CD4-positive, alpha-beta memory T cell (primary cell): Measurements from ENCODE around the gene FAM186B. TPM values are rescaled to one million over a fixed set of nuclear protein-coding genes. Genes with fewer than 3 reads are reported as not detected.
A peak's percentile ranks its signal among the peaks of the same experiment; 100 is the strongest.

Experiments
- CTCF ChIA-PET: fragments of 350-600 bp; sonication (Branson Sonifier 250); formaldehyde crosslinking; loops from one replicate; lab custom pipeline; 2021; ENCODE audit warnings: inconsistent platforms; ENCODE audit not compliant: partially characterized antibody; lab: Charles Lee
- POLR2A ChIA-PET: fragments of 350-600 bp; sonication (Branson Sonifier 250); formaldehyde crosslinking; loops from one replicate; lab custom pipeline; 2021; ENCODE audit not compliant: partially characterized antibody; lab: Charles Lee
- DNase-seq, 5 donors: peaks; one replicate each; pipeline versions ENCODE4 v3.0.0 to v3.0.0-alpha.2; 2020 to 2022; ENCODE audit warnings: mixed read lengths in 1 of 5
- H3K27ac ChIP-seq: one replicate; pipeline ENCODE4 v1.7.0; 2013; ENCODE audit warnings: low read depth, low read length
- H3K27me3 ChIP-seq: 2 replicates; pipeline ENCODE4 v1.7.0; 2013; ENCODE audit warnings: mild to moderate bottlenecking, low read length, moderate library complexity; ENCODE audit not compliant: insufficient read depth
- H3K36me3 ChIP-seq: 2 replicates; pipeline ENCODE4 v1.7.0; 2013; ENCODE audit warnings: mild to moderate bottlenecking, low read length, moderate library complexity; ENCODE audit not compliant: insufficient read depth
- H3K4me1 ChIP-seq: 2 replicates; pipeline ENCODE4 v1.7.0; 2013; ENCODE audit warnings: mild to moderate bottlenecking, low read length, moderate library complexity; ENCODE audit not compliant: insufficient read depth
- H3K4me3 ChIP-seq, 2 donors: one replicate each; pipeline ENCODE4 v1.7.0; 2013; ENCODE audit warnings: low read length in 2 of 2, mild to moderate bottlenecking in 1 of 2
- H3K9me3 ChIP-seq, 2 donors: one replicate each; pipeline ENCODE4 v1.7.0; 2013; ENCODE audit warnings: low read length in 2 of 2, control low read depth in 1 of 2; ENCODE audit not compliant: control insufficient read depth in 1 of 2
- H3K27ac Mint-ChIP-seq, 7 donors: one replicate each; pipeline ENCODE4 v1.8.0; 2020 to 2021; ENCODE audit warnings: mixed read lengths in 7 of 7, mild to moderate bottlenecking in 6 of 7, inconsistent platforms in 3 of 7, moderate library complexity in 3 of 7
- H3K27me3 Mint-ChIP-seq, 2 donors: one replicate each; pipeline ENCODE4 v1.8.0; 2020 to 2021; ENCODE audit warnings: mixed read lengths in 2 of 2
- H3K36me3 Mint-ChIP-seq, 2 donors: one replicate each; pipeline ENCODE4 v1.8.0; 2020 to 2021; ENCODE audit warnings: mixed read lengths in 2 of 2, inconsistent platforms in 1 of 2, mild to moderate bottlenecking in 1 of 2
- H3K4me1 Mint-ChIP-seq, 4 donors: one replicate each; pipeline ENCODE4 v1.8.0; 2020 to 2021; ENCODE audit warnings: mixed read lengths in 4 of 4, mild to moderate bottlenecking in 1 of 4
- H3K4me3 Mint-ChIP-seq, 8 donors: one replicate each; pipeline ENCODE4 v1.8.0; 2020 to 2021; ENCODE audit warnings: mixed read lengths in 8 of 8, mild to moderate bottlenecking in 7 of 8, moderate library complexity in 6 of 8, inconsistent platforms in 3 of 8
- H3K9me3 Mint-ChIP-seq, 8 donors: one replicate each; pipeline ENCODE4 v1.8.0; 2020 to 2021; ENCODE audit warnings: mixed read lengths in 8 of 8, mild to moderate bottlenecking in 5 of 8, inconsistent platforms in 3 of 8, moderate library complexity in 1 of 8
- intact Hi-C: fragments of 100-400 bp; cut with micrococcal nuclease; formaldehyde crosslinking; loops from one replicate; pipeline ENCODE4 v1.15.1; 2023
- polyA plus RNA-seq, 2 donors: library from polyadenylated mRNA; unstranded; fragments of 300-500 nt; fragmentation: Illumina TruSeq; gene quantifications; one replicate each; pipeline ENCODE4 v1.2.3, GENCODE V29; 2021
- total RNA-seq, 2 experiments: library from RNA; stranded (reverse); gene quantifications; one replicate each; pipeline ENCODE4 v1.2.3, GENCODE V29; 2021

The FAM186B gene
- total and polyA plus RNA-seq, 4 experiments from 2014 or later = 0.12 to 0.22 (median 0.15) TPM; not detected in 1

GRCh38 chr12:49558526-49558925, 46.9 kb downstream of the FAM186B start:
- intact Hi-C loops = no loop called here
- Mint-ChIP-seq H3K27me3 (no peaks in the 10 kb centered on the region), H3K36me3 (peaks cover 39 to 58% of the 10 kb centered on the region in 2 donors), H3K4me1 (peaks cover 4 to 14% (median 6%) of the 10 kb centered on the region in 4 donors), H3K27ac (peak overlapping the region in 1 of 7 donors; percentile 52), H3K4me3 (no peak overlapping the region), H3K9me3 (no peaks in the 10 kb centered on the region)
- DNase-seq = no peak
- Histone ChIP-seq H3K4me3 (no peak overlapping the region), H3K27ac (no peak overlapping the region), H3K9me3 (no peaks in the 10 kb centered on the region), H3K27me3 (no peaks in the 10 kb centered on the region), H3K36me3 (peaks cover 50% of the 10 kb centered on the region), H3K4me1 (no peaks in the 10 kb centered on the region)
- POLR2A ChIA-PET = no interaction called here
- CTCF ChIA-PET = interaction anchor here (1.3 kb wide), 1 partner anchor 219 kb away, joined by 3 read pairs; no protein-coding TSS in a partner anchor

GRCh38 chr12:49557917-49558215, 47.6 kb downstream of the FAM186B start:
- no peak overlapping the region for H3K4me3 ChIP-seq
- H3K4me1 ChIP-seq = no peaks in the 10 kb centered on the region
- Mint-ChIP-seq H3K27ac (no peak overlapping the region), H3K9me3 (no peaks in the 10 kb centered on the region), H3K36me3 (peaks cover 35 to 53% of the 10 kb centered on the region in 2 donors), H3K4me1 (peaks cover 6 to 17% (median 9%) of the 10 kb centered on the region in 4 donors), H3K27me3 (no peaks in the 10 kb centered on the region), H3K4me3 (no peak overlapping the region)
- H3K27me3 ChIP-seq = no peaks in the 10 kb centered on the region
- ChIA-PET CTCF (interaction anchor here (1.3 kb wide), 1 partner anchor 44 kb away, joined by 4 read pairs; no protein-coding TSS in a partner anchor), POLR2A (no interaction called here)
- peaks cover 44% of the 10 kb centered on the region for H3K36me3 ChIP-seq
- H3K9me3 ChIP-seq = no peaks in the 10 kb centered on the region
- no peak for DNase-seq
- no peak overlapping the region for H3K27ac ChIP-seq
- intact Hi-C loops = no loop called here

GRCh38 chr12:49557187-49557916, 48.1 kb downstream of the FAM186B start:
- Histone ChIP-seq H3K4me3 (no peak overlapping the region), H3K27me3 (no peaks in the 10 kb centered on the region), H3K36me3 (peaks cover 38% of the 10 kb centered on the region), H3K9me3 (no peaks in the 10 kb centered on the region), H3K27ac (no peak overlapping the region), H3K4me1 (no peaks in the 10 kb centered on the region)
- Mint-ChIP-seq H3K9me3 (no peaks in the 10 kb centered on the region), H3K4me3 (no peak overlapping the region), H3K27ac (peak overlapping the region in 1 of 7 donors; percentile 18), H3K4me1 (peaks cover 6 to 15% (median 9%) of the 10 kb centered on the region in 4 donors), H3K27me3 (peaks cover 0 to 4% of the 10 kb centered on the region in 2 donors), H3K36me3 (peaks cover 29 to 48% of the 10 kb centered on the region in 2 donors)
- CTCF ChIA-PET = interaction anchor here (1.3 kb wide), 1 partner anchor 43 kb away, joined by 4 read pairs; no protein-coding TSS in a partner anchor
- DNase-seq = no peak
- intact Hi-C loops = no loop called here
- POLR2A ChIA-PET = no interaction called here

- no peaks in the 10 kb centered on the region for H3K4me1 ChIP-seq
- peaks cover 0 to 4% of the 10 kb centered on the region in 2 donors for H3K27me3 Mint-ChIP-seq
- intact Hi-C loops = no loop called here
- no peaks in the 10 kb centered on the region for H3K9me3 Mint-ChIP-seq
- POLR2A ChIA-PET = no interaction called here
- H3K36me3 Mint-ChIP-seq = peaks cover 24 to 41% of the 10 kb centered on the region in 2 donors
- H3K27ac Mint-ChIP-seq = peak overlapping the region in 6 of 7 donors; percentile 12 to 85 (median 62)
- no peak for DNase-seq
- peaks cover 31% of the 10 kb centered on the region for H3K36me3 ChIP-seq
- no peak overlapping the region for H3K27ac ChIP-seq
- no peak overlapping the region for H3K4me3 Mint-ChIP-seq
- H3K27me3 ChIP-seq = no peaks in the 10 kb centered on the region
- CTCF ChIA-PET = interaction anchor here (1.3 kb wide), 1 partner anchor 43 kb away, joined by 4 read pairs; no protein-coding TSS in a partner anchor
- H3K9me3 ChIP-seq = no peaks in the 10 kb centered on the region
- peaks cover 5 to 13% (median 6%) of the 10 kb centered on the region in 4 donors for H3K4me1 Mint-ChIP-seq
- H3K4me3 ChIP-seq = no peak overlapping the region
These were observed 48.9 kb downstream of the FAM186B start for GRCh38 chr12:49556391-49557186.

GRCh38 chr12:49555631-49556390, 49.6 kb downstream of the FAM186B start:
- ChIA-PET POLR2A (no interaction called here), CTCF (no interaction called here)
- peaks cover 25% of the 10 kb centered on the region for H3K36me3 ChIP-seq
- Mint-ChIP-seq H3K27me3 (peaks cover 0 to 5% of the 10 kb centered on the region in 2 donors), H3K4me3 (no peak overlapping the region), H3K36me3 (peaks cover 21 to 37% of the 10 kb centered on the region in 2 donors), H3K9me3 (no peaks in the 10 kb centered on the region), H3K4me1 (peaks cover 4 to 9% (median 6%) of the 10 kb centered on the region in 4 donors), H3K27ac (peak overlapping the region in 3 of 7 donors; percentile 12 to 81 (median 23))
- H3K9me3 ChIP-seq = no peaks in the 10 kb centered on the region
- H3K4me3 ChIP-seq = no peak overlapping the region
- H3K4me1 ChIP-seq = no peaks in the 10 kb centered on the region
- H3K27me3 ChIP-seq = no peaks in the 10 kb centered on the region
- no peak for DNase-seq
- intact Hi-C loops = no loop called here
- H3K27ac ChIP-seq = no peak overlapping the region

- Mint-ChIP-seq H3K4me3 (no peak overlapping the region), H3K4me1 (peaks cover 2 to 7% (median 6%) of the 10 kb centered on the region in 4 donors), H3K9me3 (no peaks in the 10 kb centered on the region), H3K27ac (no peak overlapping the region), H3K27me3 (peaks cover 2 to 10% of the 10 kb centered on the region in 2 donors), H3K36me3 (peaks cover 13 to 22% of the 10 kb centered on the region in 2 donors)
- intact Hi-C loops = no loop called here
- Histone ChIP-seq H3K27ac (no peak overlapping the region), H3K36me3 (peaks cover 10% of the 10 kb centered on the region), H3K9me3 (no peaks in the 10 kb centered on the region), H3K27me3 (no peaks in the 10 kb centered on the region), H3K4me3 (no peak overlapping the region), H3K4me1 (no peaks in the 10 kb centered on the region)
- no peak for DNase-seq
- ChIA-PET POLR2A (interaction anchor here (0.7 to 2.9 kb wide), 4 partner anchors 13 to 847 kb away, joined by 3 to 10 read pairs (median 8); partner anchors contain the start of genes PRPF40B and SPATS2), CTCF (interaction anchor here (0.8 to 6.7 kb wide), 19 partner anchors 7 to 196 kb away, joined by 3 to 64 read pairs (median 5); partner anchors contain the start of gene PRPF40B)
These were observed 51.2 kb downstream of the FAM186B start for GRCh38 chr12:49554266-49554665.
